Skin of body (tissue), 3 donors: ENCODE data around the gene ZNF26. TPM values are rescaled to one million over a fixed set of nuclear protein-coding genes. Genes with fewer than 3 reads are reported as not detected.

Experiments
- DNase-seq: peaks from one replicate; lab custom pipeline; 2025; lab: John Stamatoyannopoulos, UW
- small RNA-seq: library from RNA; depleted of rRNA; stranded (forward); fragments of <200 nt; gene quantifications from one replicate; pipeline ENCODE3, GENCODE V24; 2014; ENCODE audit warnings: low replicate concordance
- total RNA-seq: library from RNA; depleted of rRNA; stranded (reverse); fragments of >200 nt; gene quantifications from one replicate; pipeline ENCODE4 v1.2.3, GENCODE V29; 2014

ZNF26 gene
- total RNA-seq, 1 donor from 2014 or later: 13.5 TPM

GRCh38 chr12:133061954-133062353 lies 75.8 kb downstream of the ZNF26 start:
- no peak for DNase-seq

GRCh38 chr12:133063556-133063955 lies 77.4 kb downstream of the ZNF26 start:
- DNase-seq: no peak

- no peak for DNase-seq
Measured at GRCh38 chr12:133073836-133074235, 87.7 kb downstream of the ZNF26 start.

Small RNAs within 50 kb of the gene (small RNA-seq; reads per million reads assigned to genes)
- not detected for gene RNU4ATAC12P

Other genes starting within 250 kb of the ZNF26 start
- 54.3 TPM for gene ANKLE2, start 224.5 kb upstream of the ZNF26 start, total RNA-seq
- 54.5 TPM for gene GOLGA3, start 157.5 kb upstream of the ZNF26 start, total RNA-seq
- 20.2 TPM for gene CHFR, start 98.8 kb upstream of the ZNF26 start, total RNA-seq
- 14.7 TPM for gene ZNF605, start 30.1 kb upstream of the ZNF26 start, total RNA-seq
- gene ZNF84, start 51.1 kb downstream of the ZNF26 start, total RNA-seq: 40.8 TPM
- 39.3 TPM for gene ZNF140, start 94.6 kb downstream of the ZNF26 start, total RNA-seq
- 2.8 TPM for gene ZNF891, start 143.9 kb downstream of the ZNF26 start, total RNA-seq
- 10.5 TPM for gene ZNF10, start 144.3 kb downstream of the ZNF26 start, total RNA-seq
- gene ZNF268, start 195.1 kb downstream of the ZNF26 start, total RNA-seq: 21.2 TPM
- not detected for gene ANHX, start 249.5 kb downstream of the ZNF26 start, total RNA-seq